Neutrophil (primary cell): Measurements from ENCODE around the gene PDE4D.

ENCODE experiments used
- H3K27ac ChIP-seq: fragments of 200-600 bp; sonication (generic); 2 replicates; pipeline ENCODE4 v1.5.1; 2016; ENCODE audit warnings: mild to moderate bottlenecking, moderate library complexity
- H3K27me3 ChIP-seq: fragments of 200-600 bp; sonication (generic); 2 replicates; pipeline ENCODE4 v1.6.0; 2016; ENCODE audit warnings: mild to moderate bottlenecking
- H3K36me3 ChIP-seq: fragments of 200-600 bp; sonication (generic); 2 replicates; pipeline ENCODE4 v1.5.1; 2017
- H3K4me1 ChIP-seq, 2 experiments: fragments of 200-600 bp in 1 of 2; sonication (generic) in 1 of 2; 1 replicate in 1 of 2; 2 replicates in 1 of 2; pipeline versions ENCODE4 v1.5.1 to v1.6.1; 2013 to 2016; ENCODE audit warnings: low read depth in 1 of 2, low read length in 1 of 2, mild to moderate bottlenecking in 1 of 2, moderate library complexity in 1 of 2; ENCODE audit not compliant: control insufficient read depth in 1 of 2, insufficient read depth in 1 of 2
- H3K4me3 ChIP-seq, 2 experiments: fragments of 200-600 bp in 1 of 2; sonication (generic) in 1 of 2; 1 replicate in 1 of 2; 2 replicates in 1 of 2; pipeline ENCODE4 v1.5.1; 2013 to 2016; ENCODE audit warnings: low read depth in 1 of 2, low read length in 1 of 2, mild to moderate bottlenecking in 1 of 2, moderate library complexity in 1 of 2
- H3K9me3 ChIP-seq: fragments of 200-600 bp; sonication (generic); 2 replicates; pipeline ENCODE4 v1.5.1; 2016
- CTCF ChIP-seq: fragments of 200-600 bp; sonication (generic); IDR thresholded peaks from 2 replicates; pipeline ENCODE4 v1.5.1; 2016; ENCODE audit warnings: antibody characterized with exemption

Gene PDE4D

GRCh38 chr5:59066367-59067163 lies 827.0 kb downstream of the PDE4D start:
- Histone ChIP-seq H3K27me3 (no peaks in the 10 kb centered on the region), H3K27ac (no peak overlapping the region), H3K4me3 (no peak overlapping the region), H3K9me3 (no peaks in the 10 kb centered on the region), H3K36me3 (peaks cover 3% of the 10 kb centered on the region), H3K4me1 (peaks cover 3 to 7% of the 10 kb centered on the region in 2 experiments)
- no peak for TF ChIP-seq CTCF

GRCh38 chr5:59065554-59065953 lies 828.0 kb downstream of the PDE4D start:
- H3K36me3 ChIP-seq, result peaks cover 9% of the 10 kb centered on the region
- no peak overlapping the region for H3K27ac ChIP-seq
- peaks cover 3 to 7% of the 10 kb centered on the region in 2 experiments for H3K4me1 ChIP-seq
- no peaks in the 10 kb centered on the region for H3K9me3 ChIP-seq
- H3K27me3 ChIP-seq, result no peaks in the 10 kb centered on the region
- no peak overlapping the region for H3K4me3 ChIP-seq
- no peak for TF ChIP-seq CTCF

- Histone ChIP-seq H3K4me3 (no peak overlapping the region), H3K9me3 (no peaks in the 10 kb centered on the region), H3K27me3 (no peaks in the 10 kb centered on the region), H3K36me3 (peaks cover 9% of the 10 kb centered on the region), H3K4me1 (peaks cover 3 to 7% of the 10 kb centered on the region in 2 experiments), H3K27ac (no peak overlapping the region)
- TF ChIP-seq CTCF, result no peak
Observed at GRCh38 chr5:59064293-59064692, 829.2 kb downstream of the PDE4D start.

- H3K4me1 ChIP-seq, result peaks cover 3 to 7% of the 10 kb centered on the region in 2 experiments
- no peaks in the 10 kb centered on the region for H3K27me3 ChIP-seq
- H3K4me3 ChIP-seq, result no peak overlapping the region
- H3K36me3 ChIP-seq, result peaks cover 9% of the 10 kb centered on the region
- TF ChIP-seq CTCF, result no peak
- H3K27ac ChIP-seq, result no peak overlapping the region
- no peaks in the 10 kb centered on the region for H3K9me3 ChIP-seq
Observed at GRCh38 chr5:59062986-59063683, 830.4 kb downstream of the PDE4D start.

GRCh38 chr5:59061377-59061776 lies 832.1 kb downstream of the PDE4D start:
- no peak for TF ChIP-seq CTCF
- Histone ChIP-seq H3K9me3 (no peaks in the 10 kb centered on the region), H3K4me3 (no peak overlapping the region), H3K4me1 (peaks cover 3 to 7% of the 10 kb centered on the region in 2 experiments), H3K27me3 (no peaks in the 10 kb centered on the region), H3K36me3 (peaks cover 9% of the 10 kb centered on the region), H3K27ac (no peak overlapping the region)
